ENCODE data around the gene GPX4. TPM values are rescaled to one million over a fixed set of nuclear protein-coding genes. Genes with fewer than 3 reads are reported as not detected.

The GPX4 gene
- total and polyA plus RNA-seq, 2 of the 13 experiments (the other 11 are each of a cell fraction or from before 2014, with no cell fraction given): 535 to 613 TPM

GRCh38 chr19:1057176-1057855, 46.5 kb upstream of the GPX4 start:
- BruUV-seq (replicated peaks): no TSS peak
- no peak overlapping the region for H3K9ac ChIP-seq (ENCODE audit: insufficient read depth, low read depth, low read length)
- no peaks in the 10 kb centered on the region for H3K79me2 ChIP-seq (ENCODE audit: insufficient read depth, low read length)
- no peak overlapping the region for H3K27ac ChIP-seq (ENCODE audit: extremely low read length, insufficient read depth, low read length)
- H3K4me1 ChIP-seq (ENCODE audit: insufficient read depth, low read length): no peaks in the 10 kb centered on the region
- 92% methylated on average over 2 of the region's 3 CpGs for WGBS (ENCODE audit: low lambda C conversion rate)
- peaks cover 12 to 37% of the 10 kb centered on the region in 2 experiments; a peak in 4 of 5 replicates for H3K36me3 ChIP-seq (replicated peaks in 1 of 2; ENCODE audit: control insufficient read depth in 1 of 2, insufficient read depth in 2 of 2, low read length in 2 of 2)
- FAIRE-seq (no peak), DNase-seq (ENCODE audit: low spot score) (no peak), ATAC-seq (peak; percentile 27; the same call in 2 of the 3 replicates)
- H3K27me3 ChIP-seq (ENCODE audit: control insufficient read depth in 1 of 2, insufficient read depth in 2 of 2, low read length in 2 of 2): no peaks in the 10 kb centered on the region; a peak in 1 of 5 replicates
- H3K4me2 ChIP-seq (ENCODE audit: low read depth, low read length): no peak overlapping the region
- H2AFZ ChIP-seq (ENCODE audit: low read length): no peak overlapping the region
- POLR2A ChIA-PET: no interaction called here
- TF ChIP-seq ZFP82 (CRISPR knock-in tag; IDR thresholded peaks at IDR 0.05; ENCODE audit: borderline replicate concordance) (no peak), FOXA1 (IDR thresholded peaks at IDR 0.05) (no peak), FOXA1 (CRISPR knock-in tag; IDR thresholded peaks at IDR 0.05) (no peak), NFKBIZ (CRISPR knock-in tag; IDR thresholded peaks at IDR 0.05) (no peak), STAG1 (CRISPR knock-in tag; IDR thresholded peaks at IDR 0.05) (peak; percentile 55), CTCF (CRISPR knock-in tag; IDR thresholded peaks at IDR 0.05) (peak; percentile 52)
- no peaks in the 10 kb centered on the region for H3K9me3 ChIP-seq (ENCODE audit: low read length)
- intact Hi-C loops (cut with micrococcal nuclease; ENCODE audit: unreplicated experiment) (loop anchor here (10.0 kb wide), 1 partner anchor 47 kb away; the partner anchor contains the start of gene GPX4), in situ Hi-C loops (cut with HindIII; ENCODE audit: extremely low pct_ligation_motif_present, low pct_unique_long_range_greater_than_20kb) (no loop called here)
- no peaks in the 10 kb centered on the region for H4K20me1 ChIP-seq (ENCODE audit: insufficient read depth, low read length)
- H3K4me3 ChIP-seq (replicated peaks in 1 of 3; ENCODE audit: insufficient read depth in 1 of 3, low read depth in 2 of 3, low read length in 3 of 3): no peak overlapping the region
- CTCF ChIA-PET (ENCODE audit: low intra/inter-chr PET ratio, low total read pairs): no interaction called here

GRCh38 chr19:1058112-1058511, 45.7 kb upstream of the GPX4 start:
- ATAC-seq (no peak), DNase-seq (ENCODE audit: low spot score) (no peak), FAIRE-seq (no peak)
- ChIA-PET POLR2A (no interaction called here), CTCF (ENCODE audit: low intra/inter-chr PET ratio, low total read pairs) (no interaction called here)
- Histone ChIP-seq H3K4me2 (ENCODE audit: low read depth, low read length) (no peak overlapping the region), H3K9me3 (ENCODE audit: low read length) (no peaks in the 10 kb centered on the region), H3K27ac (ENCODE audit: extremely low read length, insufficient read depth, low read length) (no peak overlapping the region), H3K79me2 (ENCODE audit: insufficient read depth, low read length) (no peaks in the 10 kb centered on the region), H3K4me3 (replicated peaks in 1 of 3; ENCODE audit: insufficient read depth in 1 of 3, low read depth in 2 of 3, low read length in 3 of 3) (no peak overlapping the region), H3K36me3 (replicated peaks in 1 of 2; ENCODE audit: control insufficient read depth in 1 of 2, insufficient read depth in 2 of 2, low read length in 2 of 2) (peaks cover 12 to 37% of the 10 kb centered on the region in 2 experiments; a peak in 4 of 5 replicates), H3K27me3 (ENCODE audit: control insufficient read depth in 1 of 2, insufficient read depth in 2 of 2, low read length in 2 of 2) (no peaks in the 10 kb centered on the region; a peak in 1 of 5 replicates), H3K9ac (ENCODE audit: insufficient read depth, low read depth, low read length) (no peak overlapping the region), H2AFZ (ENCODE audit: low read length) (no peak overlapping the region), H3K4me1 (ENCODE audit: insufficient read depth, low read length) (no peaks in the 10 kb centered on the region), H4K20me1 (ENCODE audit: insufficient read depth, low read length) (no peaks in the 10 kb centered on the region)
- intact Hi-C loops (cut with micrococcal nuclease; ENCODE audit: unreplicated experiment): loop anchor here (10.0 kb wide), 1 partner anchor 47 kb away; the partner anchor contains the start of gene GPX4
- in situ Hi-C loops (cut with HindIII; ENCODE audit: extremely low pct_ligation_motif_present, low pct_unique_long_range_greater_than_20kb): no loop called here
- BruUV-seq (replicated peaks): no TSS peak
- WGBS (ENCODE audit: low lambda C conversion rate): 92% methylated on average over 5 of the region's 5 CpGs
- TF ChIP-seq ZKSCAN5 (CRISPR knock-in tag; IDR thresholded peaks at IDR 0.05) (no peak), ZNF512 (CRISPR knock-in tag; IDR thresholded peaks at IDR 0.05) (no peak), MED1 (CRISPR knock-in tag; IDR thresholded peaks at IDR 0.05) (no peak), CREM (IDR thresholded peaks at IDR 0.05) (no peak), CREM (CRISPR knock-in tag; IDR thresholded peaks at IDR 0.05) (no peak), IRF9 (CRISPR knock-in tag; IDR thresholded peaks at IDR 0.05; ENCODE audit: borderline replicate concordance) (no peak), NFRKB (IDR thresholded peaks at IDR 0.05) (no peak)
